ENCODE data around the gene PRR19.

- TF ChIP-seq CTCF (conservative IDR thresholded peaks at IDR 0.05; ENCODE audit: low read depth, low read length) (no peak), EZH2 (IDR thresholded peaks at IDR 0.05; ENCODE audit: borderline replicate concordance, low read depth, low read length, poor library complexity, severe bottlenecking) (no peak)
Observed at GRCh38 chr19:42344336-42344893, 42.5 kb downstream of the PRR19 start.
